HEK293T (cell line): ENCODE results near the gene ZBTB47.

ENCODE experiments used
- BHLHE40 ChIP-seq: fragments of 450-650 bp; IDR thresholded peaks from 2 replicates; pipeline ENCODE4 v1.6.1; 2016; ENCODE audit warnings: mild to moderate bottlenecking, moderate library complexity, borderline replicate concordance
- FOXM1 ChIP-seq: fragments of 450-650 bp; IDR thresholded peaks from 2 replicates; pipeline ENCODE4 v1.6.1; 2017; ENCODE audit warnings: mild to moderate bottlenecking, borderline replicate concordance
- HDGF ChIP-seq: fragments of 450-650 bp; IDR thresholded peaks from 2 replicates; pipeline ENCODE4 v1.6.1; 2017; ENCODE audit warnings: antibody characterized with exemption, borderline replicate concordance
- L3MBTL2 ChIP-seq: fragments of 450-650 bp; conservative IDR thresholded peaks from 2 replicates; pipeline ENCODE4 v1.6.1; 2016; ENCODE audit warnings: mild to moderate bottlenecking
- NFRKB ChIP-seq: fragments of 450-650 bp; IDR thresholded peaks from 2 replicates; pipeline ENCODE4 v1.6.1; 2016; ENCODE audit warnings: mild to moderate bottlenecking, moderate library complexity
- PKNOX1 ChIP-seq: fragments of 450-650 bp; IDR thresholded peaks from 2 replicates; pipeline ENCODE4 v1.6.1; 2016
- SUZ12 ChIP-seq: fragments of 450-650 bp; IDR thresholded peaks from 2 replicates; pipeline ENCODE4 v1.6.1; 2016; ENCODE audit warnings: mild to moderate bottlenecking

- TF ChIP-seq FOXM1 (no peak), L3MBTL2 (no peak), NFRKB (no peak), HDGF (no peak), BHLHE40 (no peak), PKNOX1 (no peak), SUZ12 (no peak)
Measured at GRCh38 chr3:42653303-42653559, 266 bp upstream of the ZBTB47 start.
